ENCODE results near the gene TRIM63.
A peak's percentile ranks its signal among the peaks of the same experiment; 100 is the strongest.

TRIM63 gene

DNA sequence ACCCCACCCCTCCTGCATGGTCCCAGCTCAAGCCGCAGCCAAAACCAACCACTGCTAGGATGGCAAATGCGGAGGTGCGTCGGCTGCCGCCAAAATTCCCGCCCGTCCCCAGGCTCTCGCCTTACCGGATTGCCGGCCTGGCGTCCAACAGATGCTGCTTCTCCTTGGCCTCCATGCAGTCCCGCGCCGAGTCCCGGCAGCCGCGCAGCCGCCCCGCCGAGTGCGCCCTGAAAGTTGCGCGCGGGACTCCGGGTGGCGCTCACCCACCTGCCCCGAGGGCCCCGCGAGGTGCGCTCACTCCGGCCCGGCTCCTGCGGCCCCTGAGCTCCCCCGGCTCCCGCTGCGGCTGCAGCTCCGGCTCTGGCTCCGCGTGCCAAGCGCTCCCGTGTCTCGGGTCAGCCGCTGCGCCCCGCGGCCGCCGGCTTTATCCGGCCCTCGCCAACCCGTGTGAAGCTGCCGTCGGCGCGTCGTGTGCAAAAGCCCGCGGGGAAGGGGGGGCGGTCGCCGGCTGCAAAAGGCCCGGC is 21.6 kb downstream of the TRIM63 start, which contains the start of gene SLC30A2:
Gene SLC30A2 (minus strand): TSS at position 397 of the 524 bp plus-strand sequence. CDS start 222 bp downstream, at position 175.
- no peaks in the 10 kb centered on the region for H3K36me3 ChIP-seq (ENCODE audit: control insufficient read depth in 2 of 2, insufficient read depth in 1 of 2, low read length in 2 of 2)
- no peaks in the 10 kb centered on the region for H3K9me3 ChIP-seq (ENCODE audit: control insufficient read depth, insufficient read depth, low read depth, low read length)
- POLR2A ChIA-PET, result no interaction called here
- peak within 1 kb of the TSS; percentile 5; the same call in 1 of the 2 replicates for H3K4me3 ChIP-seq (ENCODE audit: low read depth, low read length)
- H3K4me1 ChIP-seq (ENCODE audit: control insufficient read depth, insufficient read depth, low read length), result no peaks in the 10 kb centered on the region
- TF ChIP-seq ZNF184 (tag by site-specific recombination; IDR thresholded peaks at IDR 0.05), result no peak
- TF ChIP-seq ZNF138 (tag by site-specific recombination; IDR thresholded peaks at IDR 0.05; ENCODE audit: borderline replicate concordance), result no peak
- TF ChIP-seq, protein P1, sequence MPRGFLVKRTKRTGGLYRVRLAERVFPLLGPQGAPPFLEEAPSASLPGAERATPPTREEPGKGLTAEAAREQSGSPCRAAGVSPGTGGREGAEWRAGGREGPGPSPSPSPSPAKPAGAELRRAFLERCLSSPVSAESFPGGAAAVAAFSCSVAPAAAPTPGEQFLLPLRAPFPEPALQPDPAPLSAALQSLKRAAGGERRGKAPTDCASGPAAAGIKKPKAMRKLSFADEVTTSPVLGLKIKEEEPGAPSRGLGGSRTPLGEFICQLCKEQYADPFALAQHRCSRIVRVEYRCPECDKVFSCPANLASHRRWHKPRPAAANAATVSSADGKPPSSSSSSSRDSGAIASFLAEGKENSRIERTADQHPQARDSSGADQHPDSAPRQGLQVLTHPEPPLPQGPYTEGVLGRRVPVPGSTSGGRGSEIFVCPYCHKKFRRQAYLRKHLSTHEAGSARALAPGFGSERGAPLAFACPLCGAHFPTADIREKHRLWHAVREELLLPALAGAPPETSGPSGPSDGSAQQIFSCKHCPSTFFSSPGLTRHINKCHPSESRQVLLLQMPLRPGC (tag by site-specific recombination; IDR thresholded peaks at IDR 0.05), result no peak
- TF ChIP-seq, protein P2, sequence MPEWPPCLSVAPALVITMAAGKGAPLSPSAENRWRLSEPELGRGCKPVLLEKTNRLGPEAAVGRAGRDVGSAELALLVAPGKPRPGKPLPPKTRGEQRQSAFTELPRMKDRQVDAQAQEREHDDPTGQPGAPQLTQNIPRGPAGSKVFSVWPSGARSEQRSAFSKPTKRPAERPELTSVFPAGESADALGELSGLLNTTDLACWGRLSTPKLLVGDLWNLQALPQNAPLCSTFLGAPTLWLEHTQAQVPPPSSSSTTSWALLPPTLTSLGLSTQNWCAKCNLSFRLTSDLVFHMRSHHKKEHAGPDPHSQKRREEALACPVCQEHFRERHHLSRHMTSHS (tag by site-specific recombination; IDR thresholded peaks at IDR 0.05), result no peak
- TF ChIP-seq ZNF202 (tag by site-specific recombination; IDR thresholded peaks at IDR 0.05; ENCODE audit: borderline replicate concordance), result no peak
- TF ChIP-seq ZFP3 (tag by site-specific recombination; IDR thresholded peaks at IDR 0.05; ENCODE audit: low read depth), result no peak
- no peak within 1 kb of the TSS for H3K27ac ChIP-seq (ENCODE audit: extremely low read depth, low read depth, low read length)
- CTCF ChIA-PET, result interaction anchor here (1.1 kb wide), 1 partner anchor 10 kb away, joined by 4 read pairs; no protein-coding TSS in a partner anchor

DNA sequence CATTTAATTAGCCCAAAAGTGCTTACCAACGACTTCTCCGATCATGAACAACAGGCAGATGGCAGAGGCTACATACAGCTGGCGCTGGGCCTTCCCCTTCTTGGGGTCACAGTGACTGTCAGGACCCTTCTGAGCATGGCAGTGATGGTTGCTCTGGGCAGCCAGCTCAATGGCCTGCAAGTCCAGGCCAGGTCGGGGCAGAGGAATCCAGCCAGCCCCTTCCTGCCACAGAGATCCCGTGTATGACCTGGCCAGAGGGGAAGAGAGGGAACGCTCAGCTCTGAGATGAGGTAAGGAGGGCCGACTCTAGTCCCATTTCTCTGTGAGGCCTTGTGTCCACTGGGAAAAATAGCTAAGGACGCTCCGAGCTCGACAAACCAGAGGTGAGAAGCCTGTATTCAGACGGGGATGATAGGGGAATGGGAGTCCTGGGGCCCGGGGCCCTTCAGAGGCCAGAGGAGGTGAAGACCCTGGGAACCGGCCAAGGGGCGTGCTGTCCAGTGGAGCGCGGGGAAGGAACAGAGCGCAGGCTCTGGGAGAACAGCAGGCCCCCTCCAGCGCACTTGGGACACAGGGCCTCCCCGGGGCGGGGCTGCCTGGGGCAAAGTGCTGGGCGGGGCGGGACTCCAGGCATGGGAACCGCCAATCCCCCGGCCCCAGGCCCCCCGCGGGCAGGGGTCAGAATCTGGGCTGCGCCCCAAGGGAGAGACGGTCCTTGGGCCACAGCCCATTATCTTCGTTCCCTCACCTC is 22.3 kb downstream of the TRIM63 start:
- H3K4me1 ChIP-seq (ENCODE audit: control insufficient read depth, insufficient read depth, low read length), result no peaks in the 10 kb centered on the region
- CTCF ChIA-PET, result interaction anchor here (1.1 to 2.5 kb wide), 2 partner anchors 10 to 100 kb away, joined by 4 to 9 read pairs; no protein-coding TSS in a partner anchor
- POLR2A ChIA-PET, result interaction anchor here (0.6 kb wide), 1 partner anchor 10 kb away, joined by 3 read pairs; no protein-coding TSS in a partner anchor

More for the DNA sequence above, 22.3 kb downstream of the TRIM63 start:
- TF ChIP-seq ZNF747 (tag by site-specific recombination; IDR thresholded peaks at IDR 0.05), result no peak
- peak; percentile 27; the same call in 1 of the 2 replicates for TF ChIP-seq KLF1 (tag by site-specific recombination; IDR thresholded peaks at IDR 0.05)
- no peak for TF ChIP-seq ZNF184 (tag by site-specific recombination; IDR thresholded peaks at IDR 0.05)
- TF ChIP-seq ZBTB11 (tag by site-specific recombination; conservative IDR thresholded peaks at IDR 0.05; ENCODE audit: low read depth), result no peak
- TF ChIP-seq ZNF335 (tag by site-specific recombination; conservative IDR thresholded peaks at IDR 0.05), result no peak
- no peak for TF ChIP-seq ZNF513 (tag by site-specific recombination; IDR thresholded peaks at IDR 0.05)
- Histone ChIP-seq H3K36me3 (ENCODE audit: control insufficient read depth in 2 of 2, insufficient read depth in 1 of 2, low read length in 2 of 2) (no peaks in the 10 kb centered on the region), H3K27ac (ENCODE audit: extremely low read depth, low read depth, low read length) (no peak overlapping the region), H3K9me3 (ENCODE audit: control insufficient read depth, insufficient read depth, low read depth, low read length) (no peaks in the 10 kb centered on the region), H3K4me3 (ENCODE audit: low read depth, low read length) (no peak overlapping the region)
